Measurements from ENCODE around the gene AKR1C3.

The AKR1C3 gene

DNA sequence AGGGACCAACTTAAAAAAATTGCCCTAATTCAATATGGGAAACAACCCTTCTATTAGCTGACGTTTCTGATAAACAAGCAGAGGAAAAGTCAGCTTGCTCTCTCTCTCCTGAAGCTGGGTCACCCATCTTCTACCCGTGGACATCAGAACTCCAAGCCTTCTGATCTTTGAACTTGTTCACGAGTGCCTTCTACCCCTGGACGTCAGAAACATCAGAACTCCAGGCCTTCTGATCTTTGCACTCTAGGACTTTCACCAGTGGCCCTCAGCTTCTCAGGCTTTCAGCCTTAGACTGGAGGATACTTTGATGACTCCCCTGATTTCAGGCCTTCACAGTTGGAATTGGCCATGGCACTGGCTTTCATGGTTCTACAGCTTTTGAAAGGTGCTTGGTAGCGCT lies 48.9 kb downstream of the AKR1C3 start:
- no peak for DNase-seq

DNA sequence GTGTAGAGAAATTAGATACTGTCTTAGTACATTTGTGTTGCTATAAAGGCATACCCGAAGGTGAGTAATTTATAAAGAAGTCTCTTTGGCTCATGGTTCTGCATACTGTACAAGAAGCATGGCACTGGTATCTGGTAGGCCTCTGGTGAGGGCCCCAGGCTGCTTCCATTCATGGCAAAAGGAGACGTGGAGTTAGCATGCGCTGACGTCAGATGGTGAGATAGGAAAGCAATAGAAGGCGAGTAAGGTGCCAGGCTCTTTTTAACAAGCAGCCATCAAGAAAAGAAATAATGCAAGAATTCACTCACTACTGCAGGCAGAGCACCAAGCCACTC lies 52.7 kb downstream of the AKR1C3 start:
- DNase-seq = no peak

DNA sequence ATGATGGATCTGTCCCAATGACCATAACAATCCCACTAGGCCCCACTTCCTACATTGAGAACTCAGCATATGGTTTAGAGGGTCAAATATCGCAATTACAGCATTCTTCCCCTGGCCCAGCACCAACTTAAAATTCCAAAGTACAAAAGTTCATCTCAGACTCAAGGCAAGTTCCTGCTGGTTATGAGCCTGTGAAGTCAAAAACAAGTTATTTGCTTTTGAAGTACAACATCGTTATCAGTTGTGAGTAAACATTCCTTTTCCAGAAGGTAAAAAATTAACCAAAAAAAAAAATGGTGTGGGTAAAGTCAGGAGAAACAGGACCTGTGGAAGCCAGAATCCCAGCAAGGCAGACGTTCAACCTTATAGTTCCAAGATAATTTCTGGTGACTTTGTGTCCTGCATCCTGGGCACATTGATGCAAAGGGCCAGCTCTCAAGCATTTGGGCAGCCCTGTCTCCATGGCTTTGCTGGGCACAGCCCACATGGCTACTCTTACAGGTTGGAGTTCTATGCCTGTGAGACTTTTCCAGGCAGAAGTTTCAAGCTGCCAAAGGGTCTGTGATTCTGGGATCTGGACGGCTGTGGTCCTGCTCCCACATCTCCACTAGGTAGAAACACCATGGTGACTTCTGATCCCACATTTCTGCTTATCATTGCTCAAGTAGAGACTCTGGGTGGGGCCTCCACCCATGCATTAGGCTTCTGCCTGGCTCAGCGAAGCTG lies 53.2 kb downstream of the AKR1C3 start:
- DNase-seq = no peak

DNA sequence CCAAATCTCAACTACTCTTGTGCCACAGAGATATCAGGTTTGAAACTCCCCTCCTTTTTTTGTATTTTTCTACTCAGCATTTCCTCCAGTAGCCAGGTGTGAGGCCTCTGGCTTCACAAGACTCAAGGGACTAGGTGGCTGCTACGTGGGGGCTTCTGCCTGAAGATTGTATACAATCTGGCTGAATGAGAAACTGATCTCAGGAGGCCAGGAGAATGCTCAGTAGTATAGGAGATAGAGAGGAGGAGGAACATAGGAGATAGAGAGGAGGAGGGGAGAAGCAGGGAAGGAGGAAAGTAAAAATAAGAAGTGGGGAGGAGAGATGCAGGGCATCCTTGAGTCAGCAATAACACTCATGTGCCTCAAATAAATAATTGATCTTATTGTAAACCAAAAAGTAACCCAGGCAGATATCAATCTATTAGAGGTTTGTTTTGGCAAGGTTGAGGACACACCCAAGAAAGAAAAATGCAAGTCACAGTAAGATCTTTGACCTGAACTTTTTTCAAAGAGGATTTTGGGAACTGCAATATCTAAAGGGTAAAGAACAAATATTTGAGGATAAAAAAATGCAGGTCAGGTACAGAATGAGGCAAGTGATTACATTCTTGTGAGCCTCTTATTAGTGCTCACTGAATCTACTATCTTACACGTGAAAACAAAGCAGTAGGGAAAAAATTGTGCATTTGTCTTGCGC lies 53.9 kb downstream of the AKR1C3 start:
- DNase-seq = no peak

DNA sequence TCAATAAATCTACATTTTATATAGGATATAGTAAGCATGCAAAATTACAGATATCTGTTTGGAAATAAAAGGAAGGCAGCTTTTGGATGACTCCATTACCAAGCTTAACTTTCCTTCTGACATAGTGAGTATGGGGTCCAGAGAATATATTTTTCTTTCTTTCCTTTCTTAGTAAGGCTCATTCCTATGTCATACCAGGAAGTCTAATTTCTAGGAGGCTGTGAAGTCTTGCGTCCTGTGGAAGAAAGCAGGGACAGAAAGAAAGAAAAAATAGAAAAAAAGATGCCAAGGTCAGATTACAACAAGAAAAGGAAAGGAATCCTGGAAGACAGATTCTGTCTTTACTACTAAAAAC lies 54.4 kb downstream of the AKR1C3 start:
- DNase-seq = no peak

DNA sequence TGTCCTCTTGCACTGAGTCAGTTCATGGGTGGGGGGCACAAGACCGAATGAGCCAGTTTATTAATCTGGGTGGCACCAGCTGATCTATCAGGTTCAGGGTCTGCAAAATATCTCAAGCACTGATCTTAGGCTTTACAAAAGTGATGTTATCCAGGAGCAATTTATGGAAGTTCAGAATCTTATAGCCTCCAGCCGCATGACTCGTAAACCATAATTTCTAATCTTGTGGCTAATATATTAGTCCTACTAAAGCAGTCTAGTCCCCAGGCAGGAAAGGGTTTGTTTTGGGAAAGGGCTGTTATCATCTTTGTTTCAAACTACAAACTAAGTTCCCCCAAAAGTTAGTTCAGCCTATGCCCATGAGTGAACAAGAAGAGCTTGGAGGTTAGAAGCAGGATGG lies 56.9 kb downstream of the AKR1C3 start:
- no peak for DNase-seq

GRCh38 chr10:5155951-5156350 lies 61.7 kb downstream of the AKR1C3 start:
- DNase-seq = no peak
